MM.1S (cell line): Measurements from ENCODE around the gene VWA5B2.

Source experiments
- CTCF ChIP-seq: fragments of 300-600 bp; sonication (generic); IDR thresholded peaks from 2 replicates; pipeline ENCODE4 v1.5.1; 2016; ENCODE audit warnings: antibody characterized with exemption, low read length, mixed read lengths
- EZH2 ChIP-seq: fragments of 300-600 bp; sonication (generic); optimal IDR thresholded peaks from 2 replicates; pipeline ENCODE3; 2017; ENCODE audit warnings: low read depth, mild to moderate bottlenecking, antibody characterized with exemption, low read length, mixed read lengths
- EZH2phosphoT487 ChIP-seq: fragments of 300-600 bp; sonication (generic); IDR thresholded peaks from 2 replicates; pipeline ENCODE4 v1.6.1; 2018; ENCODE audit warnings: antibody characterized with exemption, low read length

GRCh38 chr3:184186902-184187207 lies 42.5 kb upstream of the VWA5B2 start:
- TF ChIP-seq CTCF (no peak), EZH2phosphoT487 (no peak), EZH2 (no peak)
